Activated CD8-positive, alpha-beta memory T cell treated with anti-CD3 and anti-CD28 coated beads, Interleukin-2, amount 50 U/mL, for 1 hour (primary cell): ENCODE measurements around the gene GPT2.

ENCODE experiments used
- DNase-seq: peaks from one replicate; pipeline ENCODE4 v3.0.0-alpha.2; 2020; ENCODE audit errors: extremely low read depth

Gene GPT2

GRCh38 chr16:46898006-46898405 is 13.8 kb downstream of the GPT2 start:
- DNase-seq = no peak

- DNase-seq = no peak
These were observed 15.4 kb downstream of the GPT2 start for GRCh38 chr16:46899443-46900143.

- DNase-seq = no peak
These were observed 16.5 kb downstream of the GPT2 start for GRCh38 chr16:46900455-46901235.

- no peak for DNase-seq
These were observed 17.5 kb downstream of the GPT2 start for GRCh38 chr16:46901709-46902108.

- DNase-seq = no peak
These were observed 19.2 kb downstream of the GPT2 start for GRCh38 chr16:46903255-46903905.

- no peak for DNase-seq
These were observed 20.3 kb downstream of the GPT2 start for GRCh38 chr16:46904471-46904870.

- DNase-seq = no peak
These were observed 22.3 kb downstream of the GPT2 start for GRCh38 chr16:46906360-46907060.

GRCh38 chr16:46907061-46907774 is 23.1 kb downstream of the GPT2 start:
- DNase-seq = no peak

- DNase-seq = no peak
These were observed 24.6 kb downstream of the GPT2 start for GRCh38 chr16:46908540-46909372.

- DNase-seq = no peak
These were observed 26.9 kb downstream of the GPT2 start for GRCh38 chr16:46911038-46911437.

- no peak for DNase-seq
These were observed 27.5 kb downstream of the GPT2 start for GRCh38 chr16:46911650-46912049.

- DNase-seq = no peak
These were observed 30.5 kb downstream of the GPT2 start for GRCh38 chr16:46914556-46915201.

- no peak for DNase-seq
These were observed 31.4 kb downstream of the GPT2 start for GRCh38 chr16:46915483-46916025.

- DNase-seq = no peak
These were observed 32.8 kb downstream of the GPT2 start for GRCh38 chr16:46916980-46917379.

GRCh38 chr16:46918400-46918799 is 34.2 kb downstream of the GPT2 start:
- DNase-seq = no peak

GRCh38 chr16:46918905-46919792 is 35.0 kb downstream of the GPT2 start:
- DNase-seq = no peak

GRCh38 chr16:46920402-46921068 is 36.4 kb downstream of the GPT2 start:
- no peak for DNase-seq

- no peak for DNase-seq
These were observed 38.1 kb downstream of the GPT2 start for GRCh38 chr16:46922239-46922638.
